Sigmoid colon (tissue), 4 donors: ENCODE measurements around the gene CLDN22.

ENCODE experiments used
- CTCF ChIP-seq, 4 experiments: fragments of 450-650 bp in 3 of 4; fragments of 200-600 bp in 1 of 4; IDR thresholded peaks; one replicate each; pipeline ENCODE4 v1.5.1; 2016 to 2019; ENCODE audit warnings: antibody characterized with exemption in 4 of 4, mild to moderate bottlenecking in 3 of 4, moderate library complexity in 2 of 4
- EP300 ChIP-seq, 4 donors: sonication (generic); formaldehyde crosslinking; IDR thresholded peaks; one replicate each; pipeline ENCODE4 v1.6.1; 2017; ENCODE audit warnings: antibody characterized with exemption in 4 of 4
- POLR2A ChIP-seq, 2 donors: fragments of 450-650 bp; IDR thresholded peaks; one replicate each; pipeline ENCODE4 v1.6.1; 2016; ENCODE audit warnings: antibody characterized with exemption in 2 of 2, mild to moderate bottlenecking in 2 of 2, moderate library complexity in 2 of 2

GRCh38 chr4:183312841-183313240, 7.2 kb downstream of the CLDN22 start:
- TF ChIP-seq EP300 (IDR thresholded peaks at IDR 0.05) (no peak), POLR2A (IDR thresholded peaks at IDR 0.05) (no peak), CTCF (IDR thresholded peaks at IDR 0.05) (no peak)
